B cell (primary cell): ENCODE data around the gene CPNE9. TPM values are rescaled to one million over a fixed set of nuclear protein-coding genes. Genes with fewer than 3 reads are reported as not detected.

ENCODE experiments used
- ATAC-seq: fragments of 200-7000 bp; cut with Tn5 transposase; one replicate; pipeline ENCODE4 v1.10.0; 2021; ENCODE audit warnings: low read depth, mild to moderate bottlenecking, moderate number of reproducible peaks, moderate library complexity
- CTCF ChIA-PET: fragments of 350-600 bp; sonication (Branson Sonifier 250); formaldehyde crosslinking; loops from one replicate; lab custom pipeline; 2021; ENCODE audit warnings: antibody characterized with exemption, inconsistent platforms; lab: Charles Lee
- POLR2A ChIA-PET: fragments of 350-600 bp; sonication (Branson Sonifier 250); formaldehyde crosslinking; loops from one replicate; lab custom pipeline; 2021; ENCODE audit warnings: antibody characterized with exemption; lab: Charles Lee
- DNase-seq: peaks from one replicate; pipeline ENCODE4 v3.0.0; 2013
- H2AFZ ChIP-seq: 2 replicates; pipeline ENCODE4 v1.6.1; 2012; ENCODE audit warnings: mild to moderate bottlenecking, low read depth, low read length; ENCODE audit not compliant: insufficient read depth, poor library complexity, severe bottlenecking
- H3K27ac ChIP-seq, 2 donors: 1 replicate in 1 of 2; 2 replicates in 1 of 2; pipeline ENCODE4 v1.5.1; 2012 to 2013; ENCODE audit warnings: low read length in 2 of 2, mild to moderate bottlenecking in 2 of 2, moderate library complexity in 1 of 2
- H3K27me3 ChIP-seq, 4 experiments: fragments of 200-600 bp in 1 of 4; sonication (generic) in 1 of 4; replicated peaks in 1 of 4; 1 replicate in 2 of 4; 2 replicates in 2 of 4; pipeline versions ENCODE4 v1.6.1 to v1.7.0; 2013 to 2016; ENCODE audit warnings: low read length in 3 of 4, mild to moderate bottlenecking in 2 of 4, mixed read lengths in 1 of 4, moderate library complexity in 1 of 4; ENCODE audit not compliant: insufficient read depth in 4 of 4, control insufficient read depth in 3 of 4; ENCODE audit errors: control extremely low read depth in 1 of 4
- H3K36me3 ChIP-seq, 2 experiments: replicated peaks in 1 of 2; 1 replicate in 1 of 2; 2 replicates in 1 of 2; pipeline versions ENCODE4 v1.6.1 to v1.7.1; 2013; ENCODE audit warnings: low read length in 1 of 2; ENCODE audit not compliant: insufficient read depth in 2 of 2, control insufficient read depth in 1 of 2; ENCODE audit errors: control extremely low read depth in 1 of 2, extremely low read depth in 1 of 2
- H3K4me1 ChIP-seq, 2 donors: fragments of 200-600 bp in 1 of 2; sonication (generic) in 1 of 2; 1 replicate in 1 of 2; 2 replicates in 1 of 2; pipeline versions ENCODE4 v1.5.1 to v1.6.1; 2013 to 2017; ENCODE audit warnings: low read length in 2 of 2; ENCODE audit not compliant: control insufficient read depth in 2 of 2, insufficient read depth in 2 of 2
- H3K4me2 ChIP-seq: replicated peaks from 2 replicates; pipeline ENCODE3; 2012; ENCODE audit warnings: mild to moderate bottlenecking, low read depth, low read length; ENCODE audit not compliant: poor library complexity, severe bottlenecking
- H3K4me3 ChIP-seq, 5 experiments: fragments of 200-600 bp in 1 of 5; sonication (generic) in 1 of 5; 1 replicate in 3 of 5; 2 replicates in 2 of 5; pipeline versions ENCODE4 v1.5.1 to v1.7.0; 2011 to 2016; ENCODE audit warnings: low read length in 4 of 5, mild to moderate bottlenecking in 4 of 5, low read depth in 2 of 5, control low read depth in 1 of 5, moderate library complexity in 1 of 5; ENCODE audit not compliant: insufficient read depth in 1 of 5; ENCODE audit errors: control extremely low read depth in 1 of 5, extremely low read depth in 1 of 5
- H3K79me2 ChIP-seq: fragments of 200-600 bp; sonication (generic); one replicate; pipeline ENCODE4 v1.6.0; 2016; ENCODE audit warnings: low read length; ENCODE audit not compliant: control insufficient read depth, insufficient read depth
- H3K9ac ChIP-seq: fragments of 200-600 bp; sonication (generic); 2 replicates; pipeline ENCODE4 v1.6.1; 2017; ENCODE audit warnings: mild to moderate bottlenecking, low read length, moderate library complexity
- H3K9me3 ChIP-seq, 3 donors: one replicate each; pipeline versions ENCODE4 v1.6.1 to v1.7.1; 2013; ENCODE audit warnings: low read length in 2 of 3; ENCODE audit not compliant: control insufficient read depth in 2 of 3, insufficient read depth in 1 of 3; ENCODE audit errors: control extremely low read depth in 1 of 3
- H4K20me1 ChIP-seq: 2 replicates; pipeline ENCODE4 v1.6.0; 2012; ENCODE audit warnings: mild to moderate bottlenecking, low read length; ENCODE audit not compliant: insufficient read depth, control insufficient read depth, poor library complexity, severe bottlenecking
- H3K27ac Mint-ChIP-seq: one replicate; pipeline ENCODE4 v1.8.0; 2021; ENCODE audit warnings: mixed read lengths
- H3K27me3 Mint-ChIP-seq: one replicate; pipeline ENCODE4 v1.8.0; 2021; ENCODE audit warnings: mixed read lengths
- H3K4me1 Mint-ChIP-seq: one replicate; pipeline ENCODE4 v1.8.0; 2021; ENCODE audit warnings: mixed read lengths
- H3K4me3 Mint-ChIP-seq: one replicate; pipeline ENCODE4 v1.8.0; 2021; ENCODE audit warnings: mixed read lengths
- H3K9me3 Mint-ChIP-seq: one replicate; pipeline ENCODE4 v1.8.0; 2022; ENCODE audit warnings: mixed read lengths; ENCODE audit not compliant: insufficient read depth
- CTCF ChIP-seq: fragments of 200-600 bp; IDR thresholded peaks from one replicate; pipeline ENCODE4 v1.8.0; 2022; ENCODE audit warnings: antibody characterized with exemption, mild to moderate bottlenecking
- EZH2 ChIP-seq: IDR thresholded peaks from 2 replicates; pipeline ENCODE4 v1.6.1; 2012; ENCODE audit warnings: borderline replicate concordance, low read depth, mild to moderate bottlenecking, moderate library complexity, low read length; ENCODE audit not compliant: insufficient read depth, poor library complexity, severe bottlenecking
- WGBS: methylation state at CpG from one replicate; pipeline ENCODE4 v1.1.5; 2013; ENCODE audit warnings: missing lambda C conversion rate; ENCODE audit not compliant: insufficient coverage; 5-methylcytosine and 5-hydroxymethylcytosine counted together
- intact Hi-C: fragments of 100-400 bp; cut with micrococcal nuclease; formaldehyde crosslinking; loops from one replicate; pipeline ENCODE4 v1.10.0; 2022
- polyA plus RNA-seq: library from polyadenylated mRNA; depleted of rRNA; stranded (reverse); fragments of >200 nt; gene quantifications from 2 replicates; pipeline ENCODE4 v1.2.3, GENCODE V29; 2012
- total RNA-seq, 2 donors: library from RNA; stranded (reverse); fragments of 120-200 nt in 1 of 2; gene quantifications; 1 replicate in 1 of 2; 2 replicates in 1 of 2; pipeline versions ENCODE4 v1.2.3 to v1.2.4, GENCODE V29; 2013 to 2022

CPNE9 gene
- total and polyA plus RNA-seq, 2 donors (not counting 1 experiment from before 2014, with no cell fraction given): 0.30 to 0.37 TPM

- peaks cover 6% of the 10 kb centered on the region for H3K4me1 Mint-ChIP-seq
- ATAC-seq (no peak), DNase-seq (no peak)
- no peaks in the 10 kb centered on the region for H3K79me2 ChIP-seq
- H3K27me3 Mint-ChIP-seq: peaks cover 27% of the 10 kb centered on the region
- no peak overlapping the region for H3K4me2 ChIP-seq
- H3K36me3 ChIP-seq: no peaks in the 10 kb centered on the region
- H2AFZ ChIP-seq: no peak overlapping the region
- H3K4me1 ChIP-seq: peaks cover 1 to 3% of the 10 kb centered on the region in 2 donors
- no peak overlapping the region for H3K27ac ChIP-seq
- H3K4me3 Mint-ChIP-seq: no peak overlapping the region
- intact Hi-C loops: no loop called here
- H4K20me1 ChIP-seq: no peaks in the 10 kb centered on the region
- H3K27ac Mint-ChIP-seq: no peak overlapping the region
- no peaks in the 10 kb centered on the region for H3K9me3 ChIP-seq
- POLR2A ChIA-PET: interaction anchor here (0.6 kb wide), 1 partner anchor 195 kb away, joined by 3 read pairs; no protein-coding TSS in a partner anchor
- H3K4me3 ChIP-seq: no peak overlapping the region
- no peak overlapping the region for H3K9ac ChIP-seq
- WGBS: 28% methylated on average over 2 of the region's 6 CpGs
- H3K27me3 ChIP-seq: peaks cover 0 to 4% (median 2%) of the 10 kb centered on the region in 4 experiments
- no peak for TF ChIP-seq EZH2
- no peak for TF ChIP-seq CTCF
- no peaks in the 10 kb centered on the region for H3K9me3 Mint-ChIP-seq
- CTCF ChIA-PET: interaction anchor here (0.6 to 1.5 kb wide), 3 partner anchors 11 to 174 kb away, joined by 3 read pairs; no protein-coding TSS in a partner anchor
These were observed 12.3 kb downstream of the CPNE9 start for GRCh38 chr3:9715764-9716437.

- TF ChIP-seq EZH2 (no peak), CTCF (no peak)
- H3K4me3 Mint-ChIP-seq: no peak overlapping the region
- Histone ChIP-seq H3K4me1 (peaks cover 10 to 13% of the 10 kb centered on the region in 2 donors), H3K4me3 (no peak overlapping the region), H4K20me1 (no peaks in the 10 kb centered on the region), H3K27ac (no peak overlapping the region), H3K36me3 (no peaks in the 10 kb centered on the region), H2AFZ (no peak overlapping the region), H3K9ac (no peak overlapping the region), H3K9me3 (no peaks in the 10 kb centered on the region), H3K79me2 (no peaks in the 10 kb centered on the region), H3K27me3 (peaks cover 0 to 4% (median 2%) of the 10 kb centered on the region in 4 experiments), H3K4me2 (no peak overlapping the region)
- peaks cover 16% of the 10 kb centered on the region for H3K4me1 Mint-ChIP-seq
- H3K27me3 Mint-ChIP-seq: peaks cover 22% of the 10 kb centered on the region
- DNase-seq (no peak), ATAC-seq (no peak)
- intact Hi-C loops: no loop called here
- ChIA-PET CTCF (interaction anchor here (1.0 to 2.6 kb wide), 4 partner anchors 9 to 173 kb away, joined by 3 to 11 read pairs (median 3); no protein-coding TSS in a partner anchor), POLR2A (no interaction called here)
- H3K9me3 Mint-ChIP-seq: no peaks in the 10 kb centered on the region
- 86% methylated on average over 1 of the region's 5 CpGs for WGBS
- no peak overlapping the region for H3K27ac Mint-ChIP-seq
These were observed 13.3 kb downstream of the CPNE9 start for GRCh38 chr3:9716801-9717555.
